ENCODE results near the gene CEP97.
A peak's percentile ranks its signal among the peaks of the same experiment; 100 is the strongest.
"Not testable (repeated sequence)": the region's sequence is repeated elsewhere in the genome, so short reads cannot be mapped to it uniquely, and the experiment has no call there.

CEP97 gene

DNA sequence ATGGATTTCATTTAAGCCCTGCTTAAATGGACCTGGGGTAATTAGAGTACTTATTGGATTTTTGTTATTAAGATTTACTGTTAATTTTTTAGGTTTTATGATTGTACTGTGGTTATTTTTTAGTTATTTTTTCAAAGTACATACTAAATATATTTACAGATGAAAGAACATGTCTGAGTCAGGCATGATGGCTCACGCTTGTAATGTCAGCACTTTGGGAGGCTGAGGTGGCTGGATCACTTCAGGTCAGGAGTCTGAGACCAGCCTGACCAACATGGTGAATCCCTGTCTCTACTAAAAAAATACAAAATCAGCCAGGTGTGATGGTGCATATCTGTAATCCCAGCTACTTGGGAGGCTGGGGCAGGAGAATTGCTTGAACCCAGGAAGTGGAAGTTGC lies 21.7 kb upstream of the CEP97 start:
- DNase-seq: no peak

DNA sequence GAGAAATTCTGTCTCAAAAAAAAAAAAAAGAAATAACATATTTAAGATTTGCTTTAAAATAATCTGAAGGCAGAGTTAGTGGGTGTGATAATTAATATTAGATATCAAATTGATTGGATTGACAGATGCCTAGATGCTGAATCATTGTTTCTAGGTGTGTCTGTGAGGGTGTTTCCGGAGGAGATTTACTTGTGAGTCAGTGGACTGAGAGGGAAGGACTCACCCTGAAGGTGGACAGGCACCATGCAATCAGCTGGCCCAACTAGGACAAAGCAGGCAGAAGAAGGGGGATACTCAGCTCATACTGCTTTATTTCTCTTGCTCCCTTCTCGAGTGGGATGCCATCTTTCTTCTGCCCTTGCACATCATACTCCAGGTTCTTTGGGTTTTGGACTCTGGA lies 21.2 kb upstream of the CEP97 start:
- DNase-seq: no peak

DNA sequence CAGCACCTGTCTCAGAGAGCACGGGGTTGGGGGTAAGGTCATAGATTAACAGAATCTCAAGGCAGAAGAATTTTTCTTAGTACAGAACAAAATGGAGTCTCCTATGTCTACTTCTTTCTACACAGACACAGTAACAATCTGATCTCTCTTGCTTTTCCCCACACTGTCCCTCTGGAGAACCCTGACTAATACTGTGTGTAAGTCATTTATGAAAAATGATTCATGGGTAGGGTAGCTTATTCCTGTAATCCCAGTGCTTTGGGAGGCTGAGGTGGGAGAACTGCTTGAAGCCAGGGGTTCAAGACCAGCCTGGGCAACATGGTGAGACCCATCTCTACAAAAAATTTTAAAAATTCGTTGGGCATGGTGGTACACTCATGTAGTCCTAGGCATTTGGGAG lies 19.8 kb upstream of the CEP97 start:
- peak; percentile 12 for DNase-seq

DNA sequence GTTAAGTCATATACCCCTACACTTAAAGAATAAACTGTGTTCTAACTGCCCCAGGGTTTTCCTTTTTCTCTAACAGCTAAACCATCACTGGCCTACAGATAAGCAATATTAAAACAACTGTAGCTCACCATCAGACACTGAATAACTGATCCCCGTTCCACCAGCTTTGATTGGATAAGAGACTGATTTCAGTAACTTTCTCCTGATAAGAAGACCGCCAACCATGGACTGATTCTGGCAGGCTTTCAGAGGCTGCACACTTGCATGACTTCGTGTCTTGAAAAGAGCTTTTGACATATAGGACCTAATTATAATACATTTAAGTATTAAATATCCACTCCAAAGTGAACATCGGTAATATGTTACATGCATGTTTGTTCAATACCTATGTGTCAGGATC lies 15.3 kb upstream of the CEP97 start:
- DNase-seq: no peak

DNA sequence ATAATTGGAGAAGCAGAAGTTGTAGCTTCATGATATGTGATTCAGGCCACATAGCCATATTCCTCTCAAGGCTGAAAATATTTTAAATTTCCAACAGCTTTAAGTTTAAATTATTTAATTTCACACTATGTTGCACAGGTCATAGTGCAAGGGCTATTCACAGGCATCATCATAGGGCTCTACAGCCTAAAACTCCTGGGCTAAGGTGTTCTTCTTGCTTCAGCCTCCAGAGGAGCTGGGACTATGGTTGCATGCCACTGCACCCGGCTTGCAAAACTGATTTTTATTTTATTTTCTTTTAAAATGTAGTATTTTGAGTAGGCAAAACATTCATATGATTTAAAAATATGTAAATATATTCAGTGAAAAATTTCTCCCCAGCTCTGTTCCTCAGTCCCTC lies 6.0 kb upstream of the CEP97 start:
- no peak for DNase-seq

DNA sequence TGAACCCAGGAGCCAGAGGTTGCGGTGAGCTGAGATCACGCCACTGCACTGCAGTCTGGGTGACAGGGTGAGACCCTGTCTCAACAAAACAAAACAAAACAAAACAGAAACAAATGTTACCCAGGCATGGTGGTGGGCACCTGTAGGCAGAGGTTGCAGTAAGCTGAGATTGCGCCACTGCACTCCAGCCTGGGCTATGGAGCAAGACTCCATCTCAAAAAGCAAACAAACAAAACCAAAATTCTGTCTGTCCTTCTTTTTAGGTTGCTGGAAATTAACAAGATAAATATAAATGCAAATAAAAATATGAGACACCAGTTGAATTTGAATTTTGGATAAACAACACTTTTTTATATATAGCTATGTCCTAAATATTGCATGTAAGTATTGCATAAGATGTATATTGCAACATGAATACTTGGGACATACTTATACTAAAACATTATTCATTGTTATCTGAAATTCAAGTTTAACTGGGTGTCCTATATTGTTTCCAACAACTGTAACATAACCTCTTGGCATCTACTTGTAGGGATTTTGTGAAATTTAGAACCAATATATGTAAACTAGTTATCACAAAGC lies 4.7 kb upstream of the CEP97 start:
- no peak for DNase-seq

DNA sequence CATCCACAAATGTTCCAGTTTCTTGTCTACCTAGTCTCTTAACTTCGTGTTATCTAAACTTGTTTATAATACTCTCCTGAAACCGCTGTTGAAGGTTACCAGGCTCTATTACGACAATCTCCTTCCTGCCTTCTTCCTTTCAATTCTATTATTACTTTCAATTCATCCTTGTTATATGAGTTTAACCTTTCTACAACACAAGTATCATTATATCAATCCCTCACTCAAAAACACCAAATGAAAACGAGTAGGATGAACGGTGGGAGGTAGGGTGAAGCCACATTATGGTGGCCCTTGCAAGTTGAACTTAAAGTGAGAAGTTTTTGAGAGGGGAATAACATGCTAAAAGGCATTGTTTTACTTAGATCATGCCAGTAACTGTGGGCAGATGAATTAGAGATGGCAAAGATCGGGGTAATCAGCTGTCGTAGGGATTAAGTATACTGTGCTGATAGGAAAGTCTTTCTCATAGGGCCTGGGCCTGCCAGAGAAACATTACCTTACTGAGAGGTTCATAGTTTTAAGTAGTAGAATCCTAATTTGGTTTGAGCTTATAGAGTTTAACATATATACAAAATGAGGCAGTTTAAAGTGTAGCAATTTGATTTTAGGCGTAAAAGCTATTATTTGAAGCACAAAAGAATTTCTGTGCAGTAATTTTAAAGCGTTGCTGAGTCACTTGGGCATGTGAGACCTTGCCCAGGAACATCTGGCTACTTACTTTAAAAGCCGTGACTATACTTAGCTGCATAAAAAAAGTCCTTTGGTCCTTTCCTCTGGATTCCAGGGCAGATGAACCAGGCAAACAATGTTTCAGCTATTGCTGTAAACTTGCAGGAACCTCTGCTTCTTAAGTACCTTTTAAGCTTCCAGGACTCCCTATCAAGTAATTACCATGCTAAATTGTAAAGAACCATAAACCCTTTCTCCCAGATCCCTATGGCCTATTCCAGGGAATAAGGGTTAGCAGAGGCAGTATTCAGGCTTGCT lies 3.3 kb upstream of the CEP97 start:
- peak; percentile 12 for DNase-seq

DNA sequence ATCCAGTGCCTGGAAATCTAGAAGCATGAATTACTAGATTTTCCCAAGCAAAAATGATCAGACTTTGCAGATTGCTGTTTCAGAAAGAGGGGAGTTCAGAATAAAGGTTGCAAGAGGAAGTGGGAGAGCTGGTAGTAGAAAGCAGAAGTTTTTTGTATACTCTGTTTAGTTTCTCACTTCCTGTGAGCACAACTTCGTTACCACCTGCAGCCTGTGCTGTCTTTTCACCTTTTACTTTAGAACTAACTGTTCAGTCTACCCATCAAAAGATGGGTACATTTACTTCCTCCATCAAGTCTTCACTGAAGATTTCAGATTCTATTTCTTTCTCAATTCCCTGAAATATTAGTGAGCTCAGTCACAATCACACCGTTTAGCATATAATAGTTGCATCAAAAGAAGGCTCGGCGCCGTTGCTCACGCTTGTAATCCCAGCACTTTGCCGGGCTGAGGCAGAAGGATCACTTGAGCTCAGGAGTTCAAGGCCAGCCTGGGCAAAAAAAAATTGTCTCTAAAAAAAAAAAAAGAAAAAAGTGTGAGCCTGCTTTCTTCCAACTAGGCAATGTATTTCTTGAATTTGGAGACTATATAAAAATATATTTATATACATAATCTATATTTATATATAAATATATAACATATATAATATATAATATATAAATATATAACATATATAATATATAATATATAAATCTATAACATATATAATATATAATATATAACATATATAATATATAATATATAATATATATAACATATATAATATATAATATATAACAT lies 1.8 kb upstream of the CEP97 start:
- DNase-seq: no peak

DNA sequence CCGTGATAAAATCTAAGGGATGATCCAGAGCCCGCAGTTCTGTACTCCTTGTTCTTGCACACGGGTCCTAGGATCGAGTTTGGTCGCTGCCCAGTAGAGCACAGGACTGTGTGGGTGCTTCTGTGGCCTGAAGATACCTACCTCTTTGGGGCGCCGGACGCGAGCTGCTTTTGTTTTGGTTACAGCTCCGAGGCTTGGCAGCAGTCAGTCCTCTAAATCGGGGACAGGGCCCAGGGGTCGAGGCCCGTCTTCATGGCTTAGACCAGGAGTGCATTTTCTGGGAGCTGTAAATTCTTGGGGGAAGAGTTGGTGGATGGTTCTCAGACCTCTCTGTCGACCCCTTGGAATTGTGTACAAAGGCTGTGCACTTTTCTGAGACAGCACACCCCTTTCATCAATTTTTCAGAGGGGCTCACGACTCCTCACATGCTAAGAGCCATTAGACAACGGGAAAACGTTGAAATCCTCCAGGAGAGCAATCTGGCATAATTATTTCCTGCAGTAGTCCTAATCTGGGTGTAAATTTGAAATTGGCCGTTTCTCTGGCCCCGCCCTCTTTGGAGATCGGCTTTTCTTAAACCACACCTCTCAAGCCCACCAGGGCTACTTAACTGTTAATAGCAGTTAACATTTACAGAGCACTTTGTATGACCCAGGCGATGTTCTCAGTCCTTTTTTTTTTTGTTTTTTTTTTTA lies 928 bp downstream of the CEP97 start:
- peak; percentile 15 for DNase-seq

DNA sequence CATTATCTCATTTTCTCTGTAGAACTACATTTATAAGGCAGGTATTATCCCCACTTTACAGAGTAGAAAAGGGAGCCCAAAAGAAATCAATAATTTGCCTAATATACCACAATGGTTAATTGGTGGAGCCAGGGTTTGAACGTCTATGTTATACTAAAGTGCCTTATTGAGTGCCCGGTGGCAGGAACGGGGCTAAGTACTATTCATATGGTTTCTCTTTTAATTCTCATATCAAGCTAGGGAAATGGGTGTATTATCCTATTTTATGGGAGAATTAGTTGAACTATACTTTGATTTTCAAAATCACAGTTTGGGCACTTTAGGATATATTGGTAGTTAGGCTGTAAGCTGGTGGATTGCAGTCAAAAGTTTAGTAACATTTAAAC lies 1.5 kb downstream of the CEP97 start:
- DNase-seq: no peak

DNA sequence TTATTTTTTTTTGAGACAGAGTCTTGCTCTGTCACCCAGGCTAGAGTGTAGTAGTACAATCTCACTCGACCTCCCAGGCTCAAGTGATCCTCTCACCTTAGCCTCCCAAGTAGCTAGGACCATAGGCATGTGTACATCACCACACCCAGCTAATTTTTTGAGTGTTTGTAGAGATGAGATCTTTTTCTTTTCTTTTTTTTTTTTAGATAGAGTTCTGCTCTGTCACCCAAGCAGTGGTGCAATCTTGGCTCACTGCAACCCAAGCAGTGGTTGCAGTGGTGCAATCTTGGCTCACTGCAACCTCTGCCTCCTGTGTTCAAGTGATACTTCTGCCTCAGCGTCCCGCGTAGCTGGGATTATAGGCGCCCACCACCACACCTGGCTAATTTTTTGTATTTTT lies 5.2 kb downstream of the CEP97 start:
- DNase-seq: no peak

DNA sequence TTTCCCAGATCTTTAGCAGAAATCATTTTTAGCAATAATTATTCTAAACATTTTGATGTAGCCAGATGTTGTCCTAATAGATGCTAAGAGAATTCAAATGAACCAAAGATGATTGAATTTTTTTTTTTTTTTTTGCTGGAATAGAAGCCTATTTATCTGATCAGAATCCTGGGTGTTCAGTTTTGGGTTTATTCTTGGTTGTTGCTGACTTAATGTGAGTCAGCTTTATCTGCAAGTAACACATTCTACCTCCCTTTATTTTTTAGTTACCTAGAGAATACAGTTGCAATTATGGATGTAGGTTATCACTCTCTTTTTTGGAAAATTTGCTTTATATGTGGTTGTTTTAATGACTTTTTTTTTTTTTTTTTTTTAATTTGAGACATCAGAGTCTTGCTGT lies 6.4 kb downstream of the CEP97 start:
- no peak for DNase-seq

DNA sequence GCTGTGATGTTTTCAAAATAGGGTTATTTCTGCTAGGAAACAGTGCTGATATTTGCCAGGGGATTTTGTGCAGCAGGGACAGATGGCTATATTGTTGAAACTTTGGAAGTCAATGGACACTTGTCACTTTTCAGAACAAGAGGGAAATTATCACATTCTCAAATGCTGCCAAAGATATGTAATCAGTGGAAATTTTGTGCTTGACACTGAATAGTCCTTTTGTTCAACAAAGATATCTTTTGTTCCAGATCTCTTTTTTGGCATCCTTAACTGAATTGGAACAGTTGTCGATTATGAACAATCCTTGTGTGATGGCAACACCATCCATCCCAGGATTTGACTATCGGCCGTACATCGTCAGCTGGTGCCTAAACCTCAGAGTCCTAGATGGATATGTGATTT lies 7.8 kb downstream of the CEP97 start:
- no peak for DNase-seq

DNA sequence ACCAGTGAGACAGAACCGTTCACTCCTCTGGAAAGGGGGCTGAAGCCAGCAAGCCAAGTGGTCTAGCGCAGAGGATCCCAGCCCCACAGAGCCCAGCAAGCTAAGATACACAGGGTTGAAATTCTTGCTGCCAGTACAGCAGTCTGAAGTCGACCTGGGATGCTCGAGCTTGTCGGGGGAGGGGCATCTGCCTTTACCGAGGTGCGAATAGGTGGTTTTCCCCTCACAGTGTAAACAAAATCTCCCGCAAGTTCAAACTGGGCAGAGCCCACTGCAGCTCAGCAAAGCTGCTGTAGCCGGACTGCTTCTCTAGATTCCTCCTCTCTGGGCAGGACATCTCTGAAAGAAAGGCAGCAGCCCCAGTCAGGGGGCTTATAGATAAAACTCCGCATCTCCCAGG lies 11.4 kb downstream of the CEP97 start:
- no peak for DNase-seq

DNA sequence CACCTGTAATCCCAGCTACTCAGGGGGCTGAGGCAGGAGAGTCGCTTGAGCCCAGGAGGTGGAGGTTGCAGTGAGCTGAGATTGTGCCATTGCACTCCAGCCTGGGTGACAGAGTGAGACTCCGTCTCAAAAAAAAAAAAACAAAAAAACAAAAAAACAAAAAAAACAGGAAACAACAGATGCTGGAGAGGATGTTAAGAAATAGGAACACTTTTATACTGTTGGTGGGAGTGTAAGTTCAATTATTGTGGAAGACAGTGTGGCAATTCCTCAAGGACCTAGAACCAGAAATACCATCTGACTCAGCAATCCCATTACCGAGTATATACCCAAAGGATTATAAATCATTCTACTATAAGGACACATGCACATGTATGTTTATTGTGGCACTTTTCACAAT lies 17.5 kb downstream of the CEP97 start:
- DNase-seq: not testable (repeated sequence)

DNA sequence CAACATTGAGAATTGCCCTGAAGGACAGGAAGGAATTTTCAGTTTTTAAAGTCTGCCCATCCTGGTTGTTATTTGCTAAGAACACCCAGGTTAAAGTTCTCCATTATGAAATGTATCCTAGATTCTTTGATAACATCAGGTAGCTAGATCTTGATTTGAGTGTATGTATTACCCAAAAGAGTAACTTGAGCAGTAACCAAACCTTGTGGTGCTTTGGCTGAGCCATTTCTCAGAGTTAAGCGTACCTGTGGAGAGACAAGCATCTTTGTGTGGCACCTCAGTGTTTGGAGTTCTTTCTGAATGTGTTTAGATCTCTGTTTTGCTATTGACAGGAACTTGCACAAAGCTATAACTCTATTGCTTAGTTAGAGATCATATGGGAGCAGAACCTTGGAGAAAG lies 20.4 kb downstream of the CEP97 start:
- no peak for DNase-seq

DNA sequence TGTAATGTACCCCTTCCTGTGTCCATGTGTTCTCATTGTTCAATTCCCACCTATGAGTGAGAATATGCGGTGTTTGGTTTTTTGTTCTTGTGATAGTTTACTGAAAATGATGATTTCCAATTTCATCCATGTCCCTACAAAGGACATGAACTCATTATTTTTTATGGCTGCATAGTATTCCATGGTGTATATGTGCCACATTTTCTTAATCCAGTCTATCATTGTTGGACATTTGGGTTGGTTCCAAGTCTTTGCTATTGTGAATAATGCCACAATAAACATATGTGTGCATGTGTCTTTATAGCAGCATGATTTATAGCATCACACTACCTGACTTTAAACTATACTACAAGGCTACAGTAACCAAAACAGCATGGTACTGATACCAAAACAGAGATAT lies 21.5 kb downstream of the CEP97 start:
- not testable (repeated sequence) for DNase-seq

DNA sequence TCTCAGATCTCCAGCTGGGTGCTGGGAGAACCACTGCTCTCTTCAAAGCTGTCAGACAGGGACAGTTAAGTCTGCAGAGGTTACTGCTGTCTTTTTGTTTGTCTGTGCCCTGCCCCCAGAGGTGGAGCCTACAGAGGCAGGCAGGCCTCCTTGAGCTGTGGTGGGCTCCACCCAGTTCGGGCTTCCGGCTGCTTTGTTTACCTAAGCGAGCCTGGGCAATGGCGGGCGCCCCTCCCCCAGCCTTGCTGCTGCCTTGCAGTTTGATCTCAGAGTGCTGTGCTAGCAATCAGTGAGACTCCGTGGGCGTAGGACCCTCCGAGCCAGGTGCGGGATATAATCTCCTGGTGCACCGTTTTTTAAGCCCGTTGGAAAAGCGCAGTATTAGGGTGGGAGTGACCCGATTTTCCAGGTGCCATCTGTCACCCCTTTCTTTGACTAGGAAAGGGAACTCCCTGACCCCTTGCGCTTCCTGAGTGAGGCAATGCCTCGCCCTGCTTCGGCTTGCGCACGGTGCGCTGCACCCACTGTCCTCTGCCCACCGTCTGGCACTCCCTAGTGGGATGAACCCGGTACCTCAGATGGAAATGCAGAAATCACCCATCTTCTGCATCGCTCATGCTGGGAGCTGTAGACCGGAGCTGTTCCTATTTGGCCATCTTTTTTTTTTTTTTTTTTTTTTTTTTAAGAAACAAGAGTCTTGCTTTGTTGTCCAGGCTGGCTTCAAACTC lies 29.1 kb downstream of the CEP97 start:
- DNase-seq: not testable (repeated sequence)

DNA sequence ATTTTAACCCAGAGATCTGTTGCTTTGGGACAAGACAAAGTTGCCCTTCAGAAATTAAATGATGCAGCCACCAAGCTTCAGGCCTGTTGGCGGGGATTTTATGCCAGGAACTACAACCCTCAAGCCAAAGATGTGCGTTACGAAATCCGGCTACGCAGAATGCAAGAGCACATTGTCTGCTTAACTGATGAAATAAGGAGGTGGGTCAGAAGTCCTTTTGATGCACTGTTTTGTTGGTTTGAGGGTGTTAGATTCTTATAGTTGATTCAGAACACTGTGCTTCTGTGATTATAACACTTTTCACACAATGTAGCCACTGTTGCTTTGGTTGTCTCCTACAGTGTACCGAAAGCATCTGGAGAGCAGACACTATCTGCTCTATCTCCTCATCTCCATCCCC lies 33.8 kb downstream of the CEP97 start:
- DNase-seq: no peak

DNA sequence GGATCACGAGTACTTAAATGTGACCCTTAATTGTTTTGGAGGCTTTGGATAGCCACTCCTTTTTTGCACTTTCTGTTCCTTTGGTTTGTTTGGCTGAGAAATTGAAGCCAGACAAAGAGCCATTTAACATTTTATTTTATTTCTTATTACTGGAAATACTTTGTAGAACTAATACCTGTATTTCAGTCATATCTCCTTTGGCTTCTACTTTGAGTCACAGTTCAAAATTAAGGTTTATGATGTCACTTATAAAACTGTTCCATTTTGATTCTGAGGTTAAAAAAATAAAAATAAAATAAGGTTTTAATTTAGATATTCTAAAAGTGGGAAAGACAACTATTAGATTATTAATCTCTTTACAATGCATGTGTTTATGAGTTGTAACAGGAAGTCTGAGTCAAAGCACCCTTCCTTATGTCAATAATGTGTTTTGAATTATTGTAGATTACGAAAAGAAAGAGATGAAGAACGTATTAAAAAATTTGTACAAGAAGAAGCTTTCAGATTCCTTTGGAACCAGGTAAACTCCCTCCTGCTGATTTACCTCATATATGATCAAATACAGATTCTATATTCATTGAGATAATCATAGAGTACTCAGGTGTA lies 37.7 kb downstream of the CEP97 start:
- no peak for DNase-seq

DNA sequence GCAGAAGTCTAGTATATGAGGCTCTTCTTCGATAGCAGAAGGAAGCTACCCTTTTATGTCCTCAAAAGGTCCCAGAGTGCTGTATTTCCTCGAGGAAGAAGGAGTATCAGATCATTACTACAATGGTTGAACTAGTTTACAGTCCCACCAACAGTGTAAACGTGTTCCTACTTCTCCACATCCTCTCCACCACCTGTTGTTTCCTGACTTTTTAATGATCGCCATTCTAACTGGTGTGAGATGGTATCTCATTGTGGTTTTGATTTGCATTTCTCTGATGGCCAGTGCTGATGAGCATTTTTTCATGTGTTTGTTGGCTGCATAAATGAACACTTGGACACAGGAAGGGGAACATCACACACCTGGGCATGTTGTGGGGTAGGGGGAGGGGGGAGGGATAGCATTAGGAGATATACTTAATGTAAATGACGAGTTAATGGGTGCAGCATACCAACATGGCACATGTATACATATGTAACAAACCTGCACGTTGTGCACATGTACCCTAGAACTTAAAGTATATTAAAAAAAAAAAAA lies 53.4 kb downstream of the CEP97 start:
- DNase-seq: not testable (repeated sequence)
